ENCODE measurements around the gene HSPA14. TPM values are rescaled to one million over a fixed set of nuclear protein-coding genes. Genes with fewer than 3 reads are reported as not detected.
"Not testable (repeated sequence)": the region's sequence is repeated elsewhere in the genome, so short reads cannot be mapped to it uniquely, and the experiment has no call there.

Gene HSPA14
- total RNA-seq, 1 experiment from 2014 or later: 34.8 TPM

DNA sequence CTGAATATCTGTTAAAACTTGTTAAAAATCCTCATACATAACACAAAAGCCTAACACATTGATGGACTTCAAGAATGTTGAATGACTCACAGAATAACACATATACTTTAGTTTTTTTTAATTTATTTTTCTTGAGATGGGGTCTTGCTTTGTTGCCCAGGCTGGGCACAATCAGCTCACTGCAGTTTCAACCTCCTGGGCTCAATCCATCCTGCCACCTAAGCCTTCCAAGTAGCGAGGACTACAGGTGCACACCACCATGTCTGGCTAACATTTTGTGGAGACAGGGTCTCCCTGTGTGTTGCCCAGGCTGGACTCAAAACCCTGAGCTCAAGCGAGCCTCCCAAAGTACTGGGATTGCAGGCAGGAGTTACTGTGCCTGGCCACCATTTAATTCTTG is 68.7 kb downstream of the HSPA14 start:
- no peak for DNase-seq
- Histone ChIP-seq H3K27ac (ENCODE audit: low read length) (no peak overlapping the region), H3K9ac (ENCODE audit: low read length) (no peak overlapping the region), H3K9me2 (replicated peaks; ENCODE audit: insufficient read depth, low read length) (no peaks in the 10 kb centered on the region), H3K4me3 (ENCODE audit: low read length) (no peak overlapping the region), H3K27me3 (ENCODE audit: low read length) (no peaks in the 10 kb centered on the region), H3K79me2 (ENCODE audit: low read length) (peaks cover 53% of the 10 kb centered on the region), H2AFZ (ENCODE audit: low read length) (no peak overlapping the region), H4K20me1 (ENCODE audit: insufficient read depth, low read depth, low read length) (no peaks in the 10 kb centered on the region), H3K36me3 (ENCODE audit: insufficient read depth, low read length) (peaks cover 82% of the 10 kb centered on the region), H3K4me1 (ENCODE audit: low read length) (no peaks in the 10 kb centered on the region), H3K4me2 (ENCODE audit: low read depth, low read length, poor library complexity, severe bottlenecking) (no peak overlapping the region), H3K9me3 (ENCODE audit: low read length) (no peaks in the 10 kb centered on the region)

DNA sequence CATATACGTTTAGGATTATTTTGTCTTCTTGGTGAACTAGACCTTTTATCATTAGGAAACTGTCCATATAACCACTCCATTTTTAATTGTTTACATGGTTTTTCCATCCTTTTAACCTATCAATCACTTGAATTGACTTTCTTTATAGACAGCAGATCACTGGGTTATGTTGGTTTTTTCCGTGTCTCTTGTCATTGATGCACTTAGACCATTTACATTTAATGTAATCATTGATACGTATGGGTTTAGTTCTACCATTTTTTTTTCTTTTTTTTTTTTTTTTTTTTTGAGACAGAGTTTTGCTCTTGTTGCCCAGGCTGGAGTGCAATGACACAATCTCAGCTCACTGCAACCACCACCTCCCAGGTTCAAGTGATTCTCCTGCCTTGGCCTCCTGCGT is 69.5 kb downstream of the HSPA14 start:
- not testable (repeated sequence) for H3K4me1 ChIP-seq (ENCODE audit: low read length); H3K27ac ChIP-seq (ENCODE audit: low read length); H3K4me3 ChIP-seq (ENCODE audit: low read length); H3K9me2 ChIP-seq (replicated peaks; ENCODE audit: insufficient read depth, low read length); DNase-seq; H2AFZ ChIP-seq (ENCODE audit: low read length); H3K9ac ChIP-seq (ENCODE audit: low read length); H4K20me1 ChIP-seq (ENCODE audit: insufficient read depth, low read depth, low read length); H3K9me3 ChIP-seq (ENCODE audit: low read length); H3K27me3 ChIP-seq (ENCODE audit: low read length); H3K4me2 ChIP-seq (ENCODE audit: low read depth, low read length, poor library complexity, severe bottlenecking)
- peaks cover 55% of the 10 kb centered on the region for H3K79me2 ChIP-seq (ENCODE audit: low read length)
- H3K36me3 ChIP-seq (ENCODE audit: insufficient read depth, low read length): peaks cover 83% of the 10 kb centered on the region

DNA sequence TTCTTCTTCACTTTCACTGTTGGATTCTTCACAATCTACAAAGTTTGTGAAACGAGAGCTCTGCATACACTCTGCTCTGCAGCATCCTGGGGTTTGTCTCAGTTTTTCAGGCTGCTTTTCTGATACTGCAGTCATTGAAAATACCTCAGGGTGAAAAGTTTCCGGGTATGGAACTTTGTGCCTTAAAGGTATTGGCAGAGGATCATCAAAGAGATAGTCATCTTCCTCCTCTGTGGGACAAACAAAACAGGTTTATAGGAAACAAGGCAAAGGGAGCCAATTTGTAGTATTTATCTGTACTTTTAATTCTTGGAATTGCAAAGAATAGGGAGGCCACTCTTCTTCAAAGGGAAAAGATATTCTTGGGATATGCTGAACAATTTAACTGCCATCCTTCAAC is 71.0 kb downstream of the HSPA14 start:
- H3K79me2 ChIP-seq (ENCODE audit: low read length): peaks cover 66% of the 10 kb centered on the region
- no peaks in the 10 kb centered on the region for H3K4me1 ChIP-seq (ENCODE audit: low read length)
- H3K27me3 ChIP-seq (ENCODE audit: low read length): no peaks in the 10 kb centered on the region
- no peak overlapping the region for H3K27ac ChIP-seq (ENCODE audit: low read length)
- no peaks in the 10 kb centered on the region for H3K9me2 ChIP-seq (replicated peaks; ENCODE audit: insufficient read depth, low read length)
- no peak overlapping the region for H3K9ac ChIP-seq (ENCODE audit: low read length)
- H3K4me3 ChIP-seq (ENCODE audit: low read length): no peak overlapping the region
- H3K9me3 ChIP-seq (ENCODE audit: low read length): no peaks in the 10 kb centered on the region
- no peak overlapping the region for H2AFZ ChIP-seq (ENCODE audit: low read length)
- DNase-seq: no peak
- peaks cover 95% of the 10 kb centered on the region for H3K36me3 ChIP-seq (ENCODE audit: insufficient read depth, low read length)
- no peak overlapping the region for H3K4me2 ChIP-seq (ENCODE audit: low read depth, low read length, poor library complexity, severe bottlenecking)
- H4K20me1 ChIP-seq (ENCODE audit: insufficient read depth, low read depth, low read length): no peaks in the 10 kb centered on the region

DNA sequence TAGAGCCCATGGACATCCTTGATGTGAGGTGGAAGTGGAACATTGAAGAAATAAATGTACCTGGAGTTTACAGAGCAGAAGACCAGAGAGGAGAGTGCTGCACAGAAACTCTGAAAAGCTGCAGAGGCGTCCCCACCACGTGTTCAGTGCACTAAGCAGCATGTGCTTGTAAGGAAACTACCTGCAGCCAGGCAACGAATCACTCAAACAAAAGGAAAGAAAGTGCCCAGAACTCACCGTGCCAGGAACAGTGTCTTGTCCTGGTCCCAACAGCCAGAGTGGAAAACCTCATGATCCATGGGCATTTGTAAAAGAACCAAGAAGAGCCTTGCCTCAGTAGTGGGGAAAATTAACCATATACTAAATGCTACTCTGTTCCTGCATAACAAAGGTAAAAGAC is 72.8 kb downstream of the HSPA14 start:
- Histone ChIP-seq H3K36me3 (ENCODE audit: insufficient read depth, low read length) (peaks cover 94% of the 10 kb centered on the region), H3K9ac (ENCODE audit: low read length) (no peak overlapping the region), H3K4me3 (ENCODE audit: low read length) (no peak overlapping the region), H3K9me3 (ENCODE audit: low read length) (no peaks in the 10 kb centered on the region), H3K4me1 (ENCODE audit: low read length) (no peaks in the 10 kb centered on the region), H4K20me1 (ENCODE audit: insufficient read depth, low read depth, low read length) (no peaks in the 10 kb centered on the region), H3K27ac (ENCODE audit: low read length) (no peak overlapping the region), H3K9me2 (replicated peaks; ENCODE audit: insufficient read depth, low read length) (no peaks in the 10 kb centered on the region), H3K79me2 (ENCODE audit: low read length) (peaks cover 68% of the 10 kb centered on the region), H3K4me2 (ENCODE audit: low read depth, low read length, poor library complexity, severe bottlenecking) (no peak overlapping the region), H2AFZ (ENCODE audit: low read length) (no peak overlapping the region), H3K27me3 (ENCODE audit: low read length) (no peaks in the 10 kb centered on the region)
- DNase-seq: no peak

DNA sequence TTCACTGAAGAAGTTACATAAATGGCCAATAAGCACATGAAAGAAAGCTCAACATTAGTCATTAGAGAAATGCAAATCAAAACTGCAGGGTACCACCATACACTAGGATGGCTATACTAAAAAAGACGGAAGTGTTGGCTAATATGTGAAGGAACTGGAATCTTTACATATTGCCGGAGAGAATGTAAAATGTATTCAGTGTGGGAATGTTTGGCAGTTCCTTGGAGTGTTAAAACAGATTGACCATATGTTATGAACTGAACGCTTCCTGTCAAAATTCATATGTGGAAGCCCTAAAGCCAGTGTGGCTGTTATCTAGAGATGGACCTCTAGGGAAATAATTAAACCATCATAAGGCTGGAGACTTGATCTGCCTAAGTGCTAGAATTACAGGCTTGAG is 73.7 kb downstream of the HSPA14 start:
- H3K4me2 ChIP-seq (ENCODE audit: low read depth, low read length, poor library complexity, severe bottlenecking): no peak overlapping the region
- H3K9me3 ChIP-seq (ENCODE audit: low read length): peaks cover 2% of the 10 kb centered on the region; the same call in 1 of the 2 replicates
- no peaks in the 10 kb centered on the region for H4K20me1 ChIP-seq (ENCODE audit: insufficient read depth, low read depth, low read length)
- no peaks in the 10 kb centered on the region for H3K4me1 ChIP-seq (ENCODE audit: low read length)
- no peak overlapping the region for H3K27ac ChIP-seq (ENCODE audit: low read length)
- H3K27me3 ChIP-seq (ENCODE audit: low read length): no peaks in the 10 kb centered on the region
- H3K79me2 ChIP-seq (ENCODE audit: low read length): peaks cover 67% of the 10 kb centered on the region
- H3K9me2 ChIP-seq (replicated peaks; ENCODE audit: insufficient read depth, low read length): no peaks in the 10 kb centered on the region
- H3K4me3 ChIP-seq (ENCODE audit: low read length): no peak overlapping the region
- H3K9ac ChIP-seq (ENCODE audit: low read length): no peak overlapping the region
- H2AFZ ChIP-seq (ENCODE audit: low read length): no peak overlapping the region
- H3K36me3 ChIP-seq (ENCODE audit: insufficient read depth, low read length): peaks cover 93% of the 10 kb centered on the region
- no peak for DNase-seq

DNA sequence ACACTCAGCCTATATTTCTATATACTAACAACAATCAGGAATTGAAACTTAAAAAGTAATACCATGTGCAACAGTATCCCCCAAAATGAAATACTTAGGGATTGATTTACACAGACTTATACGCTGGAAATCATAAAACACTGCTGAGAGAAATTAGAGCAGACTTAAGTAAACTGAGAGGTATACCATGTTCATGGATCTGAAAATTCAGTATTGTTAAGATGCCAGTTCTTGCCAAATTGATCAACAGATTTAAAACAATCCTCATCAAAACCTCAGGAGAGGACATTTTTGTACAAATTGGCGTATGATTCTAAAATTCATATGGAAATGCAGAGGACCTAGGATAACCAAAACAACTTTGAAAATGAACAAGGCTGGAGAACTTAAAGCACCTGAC is 78.5 kb downstream of the HSPA14 start:
- H3K4me1 ChIP-seq (ENCODE audit: low read length): no peaks in the 10 kb centered on the region
- no peak overlapping the region for H3K27ac ChIP-seq (ENCODE audit: low read length)
- no peaks in the 10 kb centered on the region for H3K9me2 ChIP-seq (replicated peaks; ENCODE audit: insufficient read depth, low read length)
- no peak overlapping the region for H3K9ac ChIP-seq (ENCODE audit: low read length)
- peaks cover 28% of the 10 kb centered on the region for H3K79me2 ChIP-seq (ENCODE audit: low read length)
- H3K9me3 ChIP-seq (ENCODE audit: low read length): peaks cover 12% of the 10 kb centered on the region
- no peak for DNase-seq
- peaks cover 84% of the 10 kb centered on the region for H3K36me3 ChIP-seq (ENCODE audit: insufficient read depth, low read length)
- H3K4me3 ChIP-seq (ENCODE audit: low read length): no peak overlapping the region
- H2AFZ ChIP-seq (ENCODE audit: low read length): no peak overlapping the region
- H4K20me1 ChIP-seq (ENCODE audit: insufficient read depth, low read depth, low read length): no peaks in the 10 kb centered on the region
- H3K27me3 ChIP-seq (ENCODE audit: low read length): no peaks in the 10 kb centered on the region
- no peak overlapping the region for H3K4me2 ChIP-seq (ENCODE audit: low read depth, low read length, poor library complexity, severe bottlenecking)

DNA sequence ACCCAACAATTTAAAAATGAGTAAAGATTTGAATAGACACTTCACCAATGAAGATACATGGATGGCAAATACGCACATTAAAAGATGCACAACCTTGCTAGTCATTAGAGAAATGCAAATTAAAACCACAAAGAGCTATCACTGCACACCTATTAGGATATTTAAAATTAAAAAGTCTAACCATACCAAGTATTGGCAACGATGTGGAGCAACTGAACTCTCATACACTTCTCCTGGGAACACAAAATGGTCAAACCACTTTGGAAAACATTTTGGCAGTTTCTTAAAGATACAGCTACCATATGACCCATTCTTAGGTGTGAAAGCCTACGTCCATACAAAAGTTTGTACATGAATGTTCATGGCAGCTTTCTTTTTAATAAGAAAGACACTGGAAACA is 79.7 kb downstream of the HSPA14 start:
- H3K36me3 ChIP-seq (ENCODE audit: insufficient read depth, low read length): peaks cover 80% of the 10 kb centered on the region

DNA sequence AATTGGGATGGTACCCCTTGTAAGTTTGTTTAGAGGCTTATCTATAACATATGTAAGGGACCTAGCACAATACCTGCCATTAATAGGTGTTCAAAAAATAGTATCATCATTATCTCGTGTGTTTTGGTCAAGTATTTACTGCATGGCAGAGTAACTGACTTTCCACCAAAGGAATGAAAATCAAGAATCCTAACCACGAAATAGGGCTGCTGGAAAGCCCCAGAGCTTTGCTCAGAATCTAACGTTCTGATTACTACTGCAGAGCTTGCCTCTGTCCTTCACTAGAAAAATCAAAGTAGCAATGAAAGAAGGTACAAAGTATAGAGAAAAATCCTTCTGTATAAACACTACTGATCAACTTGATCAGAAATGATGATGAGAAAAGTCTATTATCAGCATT is 80.9 kb downstream of the HSPA14 start:
- H3K9ac ChIP-seq (ENCODE audit: low read length): no peak overlapping the region
- H3K27me3 ChIP-seq (ENCODE audit: low read length): no peaks in the 10 kb centered on the region
- DNase-seq: no peak
- no peaks in the 10 kb centered on the region for H3K4me1 ChIP-seq (ENCODE audit: low read length)
- H3K4me2 ChIP-seq (ENCODE audit: low read depth, low read length, poor library complexity, severe bottlenecking): no peak overlapping the region
- H3K79me2 ChIP-seq (ENCODE audit: low read length): peaks cover 22% of the 10 kb centered on the region
- no peak overlapping the region for H3K27ac ChIP-seq (ENCODE audit: low read length)
- H3K9me2 ChIP-seq (replicated peaks; ENCODE audit: insufficient read depth, low read length): no peaks in the 10 kb centered on the region
- H3K9me3 ChIP-seq (ENCODE audit: low read length): peaks cover 12% of the 10 kb centered on the region
- H3K36me3 ChIP-seq (ENCODE audit: insufficient read depth, low read length): peaks cover 79% of the 10 kb centered on the region
- H2AFZ ChIP-seq (ENCODE audit: low read length): no peak overlapping the region
- no peaks in the 10 kb centered on the region for H4K20me1 ChIP-seq (ENCODE audit: insufficient read depth, low read depth, low read length)
- no peak overlapping the region for H3K4me3 ChIP-seq (ENCODE audit: low read length)

More for the DNA sequence above, 79.7 kb downstream of the HSPA14 start:
- Histone ChIP-seq H3K4me2 (ENCODE audit: low read depth, low read length, poor library complexity, severe bottlenecking) (no peak overlapping the region), H3K4me3 (ENCODE audit: low read length) (no peak overlapping the region), H3K9ac (ENCODE audit: low read length) (no peak overlapping the region), H2AFZ (ENCODE audit: low read length) (no peak overlapping the region), H4K20me1 (ENCODE audit: insufficient read depth, low read depth, low read length) (no peaks in the 10 kb centered on the region), H3K4me1 (ENCODE audit: low read length) (no peaks in the 10 kb centered on the region), H3K9me3 (ENCODE audit: low read length) (peaks cover 12% of the 10 kb centered on the region), H3K27me3 (ENCODE audit: low read length) (no peaks in the 10 kb centered on the region), H3K9me2 (replicated peaks; ENCODE audit: insufficient read depth, low read length) (no peaks in the 10 kb centered on the region), H3K79me2 (ENCODE audit: low read length) (peaks cover 27% of the 10 kb centered on the region), H3K27ac (ENCODE audit: low read length) (no peak overlapping the region)
- no peak for DNase-seq

Data from Karpas-422 (cell line).